ENCODE results near the gene MRRF. TPM values are rescaled to one million over a fixed set of nuclear protein-coding genes. Genes with fewer than 3 reads are reported as not detected.

Gene MRRF
- total RNA-seq, 4 donors from 2014 or later, result 33.2 to 55.7 (median 47.2) TPM

DNA sequence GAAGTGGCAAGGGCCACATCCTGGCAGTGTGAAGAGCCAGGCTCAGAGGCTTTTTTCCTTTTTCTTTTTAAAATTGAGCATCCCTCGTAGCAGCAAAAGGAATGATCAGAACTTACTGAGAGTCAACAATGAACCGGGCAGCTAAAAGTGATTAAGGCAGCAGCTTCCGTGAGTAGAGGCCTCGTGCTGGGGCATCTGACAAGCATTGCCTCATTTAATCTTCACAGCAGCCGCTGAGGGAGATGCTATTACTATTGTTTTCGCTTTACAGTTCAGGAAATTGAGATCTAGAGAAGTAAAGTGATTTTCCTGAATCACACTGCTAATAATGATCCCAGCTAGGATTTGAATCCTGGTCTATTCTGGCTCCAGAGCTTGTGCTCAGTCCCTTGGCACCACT, 75.5 kb downstream of the MRRF start:
- intact Hi-C loops (cut with DNase I; ENCODE audit: low total_unique reads), result loop anchor here (10.0 kb wide), 1 partner anchor 795 kb away; no protein-coding TSS in a partner anchor
- ATAC-seq, result peak in 1 of 2 donors; percentile 32
- peak overlapping the region; percentile 20 to 60 (median 38) for H3K27ac ChIP-seq
- H3K4me1 ChIP-seq, result peaks cover 0 to 3% of the 10 kb centered on the region in 2 donors
- no peak for TF ChIP-seq POLR2A (IDR thresholded peaks at IDR 0.05)
- TF ChIP-seq, protein P1, sequence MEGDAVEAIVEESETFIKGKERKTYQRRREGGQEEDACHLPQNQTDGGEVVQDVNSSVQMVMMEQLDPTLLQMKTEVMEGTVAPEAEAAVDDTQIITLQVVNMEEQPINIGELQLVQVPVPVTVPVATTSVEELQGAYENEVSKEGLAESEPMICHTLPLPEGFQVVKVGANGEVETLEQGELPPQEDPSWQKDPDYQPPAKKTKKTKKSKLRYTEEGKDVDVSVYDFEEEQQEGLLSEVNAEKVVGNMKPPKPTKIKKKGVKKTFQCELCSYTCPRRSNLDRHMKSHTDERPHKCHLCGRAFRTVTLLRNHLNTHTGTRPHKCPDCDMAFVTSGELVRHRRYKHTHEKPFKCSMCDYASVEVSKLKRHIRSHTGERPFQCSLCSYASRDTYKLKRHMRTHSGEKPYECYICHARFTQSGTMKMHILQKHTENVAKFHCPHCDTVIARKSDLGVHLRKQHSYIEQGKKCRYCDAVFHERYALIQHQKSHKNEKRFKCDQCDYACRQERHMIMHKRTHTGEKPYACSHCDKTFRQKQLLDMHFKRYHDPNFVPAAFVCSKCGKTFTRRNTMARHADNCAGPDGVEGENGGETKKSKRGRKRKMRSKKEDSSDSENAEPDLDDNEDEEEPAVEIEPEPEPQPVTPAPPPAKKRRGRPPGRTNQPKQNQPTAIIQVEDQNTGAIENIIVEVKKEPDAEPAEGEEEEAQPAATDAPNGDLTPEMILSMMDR (IDR thresholded peaks at IDR 0.05 in 4 of 5, conservative IDR thresholded peaks at IDR 0.05 in 1 of 5), result no peak
- DNase-seq, result no peak
- no peak overlapping the region for H3K4me3 ChIP-seq
- no peaks in the 10 kb centered on the region for H3K27me3 ChIP-seq
- H3K9me3 ChIP-seq, result no peaks in the 10 kb centered on the region
- no peaks in the 10 kb centered on the region for H3K36me3 ChIP-seq
- in situ Hi-C loops (cut with MboI; ENCODE audit: low sequenced_read_pairs in 4 of 4), result no loop called here

DNA sequence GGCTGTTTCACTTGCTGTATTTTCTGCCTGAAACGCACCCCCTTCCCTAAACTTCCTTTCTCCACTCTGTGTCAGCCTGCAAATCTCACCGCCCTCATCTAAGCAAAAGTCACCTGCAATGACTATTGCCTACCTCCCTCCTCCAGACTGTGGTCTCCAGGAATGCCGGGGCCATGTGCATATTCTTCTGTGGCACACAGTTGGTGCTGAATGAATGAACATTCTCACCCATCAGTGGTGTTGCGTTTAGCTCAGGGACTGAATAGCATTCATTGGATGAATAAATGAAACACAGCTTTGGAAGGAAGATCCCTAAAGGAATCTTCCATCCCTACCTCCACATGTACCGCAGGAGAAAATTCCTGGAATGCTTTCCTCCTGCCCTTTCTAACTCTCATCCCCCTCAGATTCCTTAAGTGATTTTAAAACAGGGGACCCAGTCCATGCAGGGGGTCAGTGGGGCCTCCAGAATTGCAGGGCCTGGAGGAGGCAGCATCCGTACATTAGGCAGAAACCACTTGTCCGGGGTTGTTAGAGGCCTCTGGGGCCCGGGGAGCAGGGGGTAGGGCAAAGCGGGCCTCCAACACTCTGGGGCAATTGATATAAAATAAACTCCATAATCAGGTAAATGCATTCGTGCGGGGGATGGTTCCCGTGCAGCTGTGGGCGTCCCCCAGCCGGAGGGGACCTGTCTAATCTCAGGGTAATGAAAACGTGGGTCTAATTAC, 77.8 kb downstream of the MRRF start:
- no peak overlapping the region for H3K4me3 ChIP-seq
- ATAC-seq, result no peak
- no peaks in the 10 kb centered on the region for H3K9me3 ChIP-seq
- peaks cover 0 to 6% of the 10 kb centered on the region in 2 donors for H3K4me1 ChIP-seq
- TF ChIP-seq, protein P1 (IDR thresholded peaks at IDR 0.05 in 4 of 5, conservative IDR thresholded peaks at IDR 0.05 in 1 of 5), result no peak
- no peak for TF ChIP-seq POLR2A (IDR thresholded peaks at IDR 0.05)
- no peaks in the 10 kb centered on the region for H3K36me3 ChIP-seq
- no peaks in the 10 kb centered on the region for H3K27me3 ChIP-seq
- no peak for DNase-seq
- in situ Hi-C loops (cut with MboI; ENCODE audit: low sequenced_read_pairs in 4 of 4), result no loop called here
- intact Hi-C loops (cut with DNase I; ENCODE audit: low total_unique reads), result loop anchor here (10.0 kb wide), 1 partner anchor 798 kb away; no protein-coding TSS in a partner anchor
- no peak overlapping the region for H3K27ac ChIP-seq

DNA sequence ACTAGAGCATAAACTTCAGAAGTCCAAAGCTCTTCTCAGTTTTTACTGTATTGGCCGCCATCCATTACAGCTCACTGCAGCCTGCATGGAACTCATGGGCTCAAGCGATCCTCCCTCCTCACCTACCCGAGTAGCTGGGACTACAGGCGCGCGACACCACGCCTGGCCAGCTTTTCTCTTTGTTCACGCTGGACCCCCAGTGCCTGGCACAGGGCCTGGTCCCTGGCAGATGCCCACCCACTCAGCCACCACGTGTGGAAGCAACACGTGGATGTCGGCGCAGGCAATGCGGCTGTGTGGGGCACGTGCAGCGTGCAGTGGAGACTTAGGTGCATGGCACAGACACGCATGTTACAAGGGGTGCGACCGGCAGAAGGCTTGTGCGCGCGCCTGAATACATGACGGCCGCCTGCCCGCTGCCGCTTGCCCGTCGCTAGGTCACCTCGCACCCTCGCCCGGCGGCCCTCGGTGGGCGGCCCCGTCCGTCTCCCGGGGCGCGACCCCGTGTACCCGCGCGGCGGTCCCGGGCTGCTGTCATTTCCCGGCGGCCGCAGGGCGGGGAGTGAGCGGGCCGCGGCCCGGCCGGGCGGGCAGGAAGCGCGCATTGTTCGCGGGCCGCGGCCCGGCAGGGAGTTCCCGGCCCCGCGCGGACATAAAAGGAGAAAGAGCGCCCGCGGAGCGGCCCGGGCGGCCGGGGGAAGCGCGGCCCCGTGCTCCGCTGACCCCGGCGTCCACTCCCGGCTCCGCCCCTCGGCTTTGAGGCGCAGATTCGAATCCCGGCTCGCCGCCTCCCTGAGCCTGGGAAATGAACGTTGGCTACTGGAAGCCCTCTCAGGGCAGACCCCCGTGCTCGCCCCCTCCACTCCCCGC, 82.0 kb downstream of the MRRF start:
- DNase-seq, result no peak

More for the DNA sequence above, 82.0 kb downstream of the MRRF start:
- intact Hi-C loops (cut with DNase I; ENCODE audit: low total_unique reads) (loop anchor here (2.0 to 10.0 kb wide), 2 partner anchors 82 to 802 kb away; partner anchors contain the start of genes MRRF and RBM18), in situ Hi-C loops (cut with MboI; ENCODE audit: low sequenced_read_pairs in 4 of 4) (no loop called here)
- Histone ChIP-seq H3K4me1 (peaks cover 0 to 8% of the 10 kb centered on the region in 2 donors), H3K9me3 (no peaks in the 10 kb centered on the region), H3K27me3 (no peaks in the 10 kb centered on the region), H3K27ac (peak overlapping the region; percentile 12 to 67 (median 61)), H3K4me3 (peak overlapping the region; percentile 42 to 58 (median 52)), H3K36me3 (no peaks in the 10 kb centered on the region)
- TF ChIP-seq, protein P1 (IDR thresholded peaks at IDR 0.05 in 4 of 5, conservative IDR thresholded peaks at IDR 0.05 in 1 of 5), result peak in 2 of 5 experiments; percentile 17 to 19
- TF ChIP-seq POLR2A (IDR thresholded peaks at IDR 0.05), result no peak
- peak; percentile 44 to 52 for ATAC-seq
